Tibial nerve (tissue), 4 donors: ENCODE results near the gene DLX5.

Source experiments
- EP300 ChIP-seq, 2 donors: sonication (generic); formaldehyde crosslinking; IDR thresholded peaks; one replicate each; pipeline ENCODE4 v1.6.1; 2017; ENCODE audit warnings: antibody characterized with exemption in 2 of 2, mild to moderate bottlenecking in 1 of 2
- POLR2A ChIP-seq, 2 donors: fragments of 450-650 bp; IDR thresholded peaks; one replicate each; pipeline ENCODE4 v1.6.1; 2017; ENCODE audit warnings: antibody characterized with exemption in 2 of 2, mild to moderate bottlenecking in 2 of 2, moderate library complexity in 2 of 2
- TF ChIP-seq, protein P1 (sequence below), 5 experiments: fragments of 200-600 bp in 3 of 5; fragments of 450-650 bp in 2 of 5; sonication (generic) in 3 of 5; IDR thresholded peaks; one replicate each; pipeline ENCODE4 v1.5.1; 2016 to 2019; ENCODE audit warnings: antibody characterized with exemption in 5 of 5, mild to moderate bottlenecking in 3 of 5, moderate library complexity in 2 of 5

DNA sequence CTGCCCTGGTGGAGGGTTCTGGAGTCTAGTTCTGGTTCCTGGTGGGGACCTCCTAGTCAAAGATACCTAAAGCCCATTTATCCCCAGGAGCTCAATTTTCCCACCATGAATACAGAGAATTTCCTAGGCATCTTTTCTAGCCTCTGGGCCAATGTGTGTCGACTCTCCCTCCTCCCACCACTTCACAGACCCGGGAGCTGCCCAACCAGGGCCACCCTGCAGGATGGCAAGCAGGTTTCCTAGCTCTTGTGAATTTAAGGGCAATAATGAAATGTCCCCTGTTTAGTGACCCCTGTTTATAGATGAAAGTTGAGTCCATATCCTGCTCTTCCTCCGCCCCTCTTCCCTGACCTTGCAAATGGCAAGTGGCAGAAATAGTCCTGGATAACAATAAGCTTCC, 9.4 kb downstream of the DLX5 start:
- TF ChIP-seq, protein P1, sequence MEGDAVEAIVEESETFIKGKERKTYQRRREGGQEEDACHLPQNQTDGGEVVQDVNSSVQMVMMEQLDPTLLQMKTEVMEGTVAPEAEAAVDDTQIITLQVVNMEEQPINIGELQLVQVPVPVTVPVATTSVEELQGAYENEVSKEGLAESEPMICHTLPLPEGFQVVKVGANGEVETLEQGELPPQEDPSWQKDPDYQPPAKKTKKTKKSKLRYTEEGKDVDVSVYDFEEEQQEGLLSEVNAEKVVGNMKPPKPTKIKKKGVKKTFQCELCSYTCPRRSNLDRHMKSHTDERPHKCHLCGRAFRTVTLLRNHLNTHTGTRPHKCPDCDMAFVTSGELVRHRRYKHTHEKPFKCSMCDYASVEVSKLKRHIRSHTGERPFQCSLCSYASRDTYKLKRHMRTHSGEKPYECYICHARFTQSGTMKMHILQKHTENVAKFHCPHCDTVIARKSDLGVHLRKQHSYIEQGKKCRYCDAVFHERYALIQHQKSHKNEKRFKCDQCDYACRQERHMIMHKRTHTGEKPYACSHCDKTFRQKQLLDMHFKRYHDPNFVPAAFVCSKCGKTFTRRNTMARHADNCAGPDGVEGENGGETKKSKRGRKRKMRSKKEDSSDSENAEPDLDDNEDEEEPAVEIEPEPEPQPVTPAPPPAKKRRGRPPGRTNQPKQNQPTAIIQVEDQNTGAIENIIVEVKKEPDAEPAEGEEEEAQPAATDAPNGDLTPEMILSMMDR (IDR thresholded peaks at IDR 0.05): no peak
- TF ChIP-seq POLR2A (IDR thresholded peaks at IDR 0.05) (no peak), EP300 (IDR thresholded peaks at IDR 0.05) (no peak)
